OCI-LY1 (cell line): ENCODE data around the gene GJC2.

Experiments used
- H2AFZ ChIP-seq: fragments of 200-600 bp; sonication (generic), shearing (Covaris generic); 2 replicates; pipeline ENCODE4 v1.6.0; 2014; ENCODE audit warnings: antibody characterized with exemption, mild to moderate bottlenecking, low read length
- H3F3A ChIP-seq: fragments of 200-600 bp; sonication (generic), shearing (Covaris generic); 2 replicates; pipeline ENCODE4 v1.6.0; 2014; ENCODE audit warnings: mild to moderate bottlenecking, antibody characterized with exemption, low read length, moderate library complexity; ENCODE audit not compliant: insufficient read depth
- H3K27ac ChIP-seq: fragments of 200-600 bp; sonication (generic); 2 replicates; pipeline ENCODE4 v1.5.1; 2014; ENCODE audit warnings: low read length, mixed run types, mild to moderate bottlenecking, low read depth; ENCODE audit not compliant: poor library complexity, severe bottlenecking
- H3K27me3 ChIP-seq: fragments of 200-600 bp; sonication (generic); 2 replicates; pipeline ENCODE4 v1.6.0; 2014; ENCODE audit warnings: antibody characterized with exemption, mild to moderate bottlenecking, low read length, moderate library complexity; ENCODE audit not compliant: insufficient read depth
- H3K36me3 ChIP-seq: fragments of 200-600 bp; sonication (generic); 2 replicates; pipeline ENCODE4 v1.6.1; 2014; ENCODE audit warnings: mild to moderate bottlenecking, antibody characterized with exemption, low read length, moderate library complexity, mixed read lengths; ENCODE audit not compliant: insufficient read depth
- H3K4me1 ChIP-seq: fragments of 200-600 bp; sonication (generic); 2 replicates; pipeline ENCODE4 v1.5.1; 2014; ENCODE audit warnings: mild to moderate bottlenecking, low read length, moderate library complexity; ENCODE audit not compliant: insufficient read depth, severe bottlenecking
- H3K4me2 ChIP-seq: fragments of 200-600 bp; sonication (generic), shearing (Covaris generic); 2 replicates; pipeline ENCODE4 v1.6.1; 2014; ENCODE audit warnings: low read length
- H3K4me3 ChIP-seq: fragments of 200-600 bp; sonication (generic); 2 replicates; pipeline ENCODE4 v1.5.1; 2014; ENCODE audit warnings: low read length, low read depth, mild to moderate bottlenecking, mixed read lengths; ENCODE audit not compliant: poor library complexity, severe bottlenecking
- H3K79me2 ChIP-seq: fragments of 200-600 bp; shearing (Covaris generic); 2 replicates; pipeline ENCODE4 v1.6.1; 2016; ENCODE audit warnings: mixed run types, low read length, mixed read lengths; ENCODE audit not compliant: insufficient read depth
- H3K9ac ChIP-seq: fragments of 200-600 bp; sonication (generic), shearing (Covaris generic); 2 replicates; pipeline ENCODE4 v1.6.1; 2014; ENCODE audit warnings: mild to moderate bottlenecking, low read length, mixed read lengths
- H3K9me2 ChIP-seq: fragments of 200-600 bp; sonication (generic), shearing (Covaris generic); 2 replicates; pipeline ENCODE4 v1.6.1; 2014; ENCODE audit warnings: low read depth, mild to moderate bottlenecking, low read length, mixed read lengths
- H3K9me3 ChIP-seq: fragments of 200-600 bp; shearing (Covaris generic); 2 replicates; pipeline ENCODE4 v1.6.1; 2014; ENCODE audit warnings: low read length, mixed read lengths
- H4K20me1 ChIP-seq: fragments of 200-600 bp; sonication (generic), shearing (Covaris generic); 2 replicates; pipeline ENCODE4 v1.6.0; 2016; ENCODE audit warnings: mild to moderate bottlenecking, low read length; ENCODE audit not compliant: insufficient read depth
- EZH2 ChIP-seq: fragments of 200-600 bp; sonication (generic), shearing (Covaris generic); IDR thresholded peaks from 2 replicates; pipeline ENCODE4 v1.8.0; 2017; ENCODE audit warnings: borderline replicate concordance, mixed run types, mild to moderate bottlenecking, antibody characterized with exemption, low read length, moderate library complexity, mixed read lengths
- TF ChIP-seq, protein P1 (sequence below): fragments of 200-600 bp; sonication (generic), shearing (Covaris generic); IDR thresholded peaks from 2 replicates; pipeline ENCODE4 v1.5.1; 2017; ENCODE audit warnings: mild to moderate bottlenecking, antibody characterized with exemption, low read length, moderate library complexity, mixed read lengths

Gene GJC2

DNA sequence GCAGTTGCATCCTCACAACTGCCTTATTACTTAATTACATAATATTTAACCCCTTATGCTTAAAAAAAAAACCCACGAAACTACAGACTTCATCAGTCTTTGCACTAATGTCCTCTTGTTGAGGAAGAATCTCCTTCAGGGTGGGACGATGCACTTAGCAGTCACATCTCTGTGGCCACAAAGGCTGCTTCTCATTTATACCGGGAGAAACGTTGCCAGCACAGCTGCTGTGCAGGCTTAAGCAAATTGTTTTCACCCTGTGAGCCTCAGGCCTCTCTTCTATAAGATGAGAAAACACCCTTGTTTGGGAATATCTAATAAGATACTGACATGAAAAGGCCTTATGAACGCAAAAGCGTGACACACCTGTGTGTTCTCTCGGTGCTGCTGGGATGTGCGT lies 55.2 kb downstream of the GJC2 start:
- H4K20me1 ChIP-seq = no peaks in the 10 kb centered on the region
- no peaks in the 10 kb centered on the region for H3K9me2 ChIP-seq
- no peak overlapping the region for H2AFZ ChIP-seq
- TF ChIP-seq, protein P1, sequence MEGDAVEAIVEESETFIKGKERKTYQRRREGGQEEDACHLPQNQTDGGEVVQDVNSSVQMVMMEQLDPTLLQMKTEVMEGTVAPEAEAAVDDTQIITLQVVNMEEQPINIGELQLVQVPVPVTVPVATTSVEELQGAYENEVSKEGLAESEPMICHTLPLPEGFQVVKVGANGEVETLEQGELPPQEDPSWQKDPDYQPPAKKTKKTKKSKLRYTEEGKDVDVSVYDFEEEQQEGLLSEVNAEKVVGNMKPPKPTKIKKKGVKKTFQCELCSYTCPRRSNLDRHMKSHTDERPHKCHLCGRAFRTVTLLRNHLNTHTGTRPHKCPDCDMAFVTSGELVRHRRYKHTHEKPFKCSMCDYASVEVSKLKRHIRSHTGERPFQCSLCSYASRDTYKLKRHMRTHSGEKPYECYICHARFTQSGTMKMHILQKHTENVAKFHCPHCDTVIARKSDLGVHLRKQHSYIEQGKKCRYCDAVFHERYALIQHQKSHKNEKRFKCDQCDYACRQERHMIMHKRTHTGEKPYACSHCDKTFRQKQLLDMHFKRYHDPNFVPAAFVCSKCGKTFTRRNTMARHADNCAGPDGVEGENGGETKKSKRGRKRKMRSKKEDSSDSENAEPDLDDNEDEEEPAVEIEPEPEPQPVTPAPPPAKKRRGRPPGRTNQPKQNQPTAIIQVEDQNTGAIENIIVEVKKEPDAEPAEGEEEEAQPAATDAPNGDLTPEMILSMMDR = no peak
- no peak for TF ChIP-seq EZH2
- H3K9me3 ChIP-seq = peaks cover 3% of the 10 kb centered on the region
- H3K27ac ChIP-seq = no peak overlapping the region
- no peaks in the 10 kb centered on the region for H3F3A ChIP-seq
- no peaks in the 10 kb centered on the region for H3K4me1 ChIP-seq
- H3K79me2 ChIP-seq = no peaks in the 10 kb centered on the region
- H3K36me3 ChIP-seq = no peaks in the 10 kb centered on the region
- H3K4me2 ChIP-seq = no peak overlapping the region
- H3K9ac ChIP-seq = no peak overlapping the region
- H3K27me3 ChIP-seq = no peaks in the 10 kb centered on the region
- no peak overlapping the region for H3K4me3 ChIP-seq

DNA sequence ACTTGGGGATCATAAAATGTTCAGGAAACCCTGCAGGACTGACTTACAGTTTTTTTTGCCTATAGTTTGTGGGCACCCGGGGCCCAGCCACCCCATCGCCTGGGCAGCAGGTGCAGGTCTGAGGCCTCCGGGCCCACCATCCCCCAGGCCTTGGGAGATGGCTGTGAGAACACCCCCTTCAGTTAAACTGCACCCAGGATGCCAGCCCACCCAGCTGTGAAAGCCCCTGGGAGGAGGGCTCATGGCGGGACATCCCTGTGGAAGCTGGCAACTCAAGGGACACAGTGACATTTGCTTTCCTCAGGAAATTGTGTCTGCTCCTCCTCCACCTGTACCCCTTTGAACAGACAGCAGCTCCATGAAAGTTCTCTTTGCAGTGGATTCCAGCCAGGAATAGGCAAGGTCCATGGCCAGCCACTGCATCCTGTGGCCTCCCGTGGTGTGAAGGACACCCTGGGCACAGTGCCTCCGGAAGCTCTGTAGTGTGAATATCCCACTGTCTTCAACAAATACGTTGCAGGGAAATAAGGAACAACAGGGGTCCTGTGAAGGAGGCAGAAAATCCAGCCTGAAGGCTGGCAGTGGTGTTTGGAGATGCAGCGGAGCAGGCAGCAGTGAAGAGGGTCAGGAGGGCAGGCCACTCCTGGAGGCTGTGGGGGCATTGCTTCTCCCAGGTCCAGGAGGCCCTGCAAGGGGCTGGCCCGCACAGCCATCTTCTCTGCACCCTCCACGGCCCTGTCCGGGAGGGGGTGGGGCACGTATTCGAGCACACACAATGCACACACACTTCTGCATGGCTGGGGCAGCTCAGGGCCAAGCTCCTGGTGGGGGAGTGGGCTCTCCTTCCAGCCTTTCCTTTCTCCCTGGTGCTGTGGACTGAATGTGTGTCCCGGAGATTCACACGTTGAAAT lies 56.1 kb downstream of the GJC2 start:
- no peak overlapping the region for H3K4me3 ChIP-seq
- TF ChIP-seq, protein P1 = no peak
- TF ChIP-seq EZH2 = no peak
- no peak overlapping the region for H3K27ac ChIP-seq
- no peaks in the 10 kb centered on the region for H3F3A ChIP-seq
- no peaks in the 10 kb centered on the region for H3K9me2 ChIP-seq
- H3K4me2 ChIP-seq = no peak overlapping the region
- no peaks in the 10 kb centered on the region for H3K9me3 ChIP-seq
- no peaks in the 10 kb centered on the region for H4K20me1 ChIP-seq
- H3K27me3 ChIP-seq = no peaks in the 10 kb centered on the region
- no peaks in the 10 kb centered on the region for H3K79me2 ChIP-seq
- no peaks in the 10 kb centered on the region for H3K4me1 ChIP-seq
- H3K9ac ChIP-seq = no peak overlapping the region
- no peak overlapping the region for H2AFZ ChIP-seq
- H3K36me3 ChIP-seq = no peaks in the 10 kb centered on the region

DNA sequence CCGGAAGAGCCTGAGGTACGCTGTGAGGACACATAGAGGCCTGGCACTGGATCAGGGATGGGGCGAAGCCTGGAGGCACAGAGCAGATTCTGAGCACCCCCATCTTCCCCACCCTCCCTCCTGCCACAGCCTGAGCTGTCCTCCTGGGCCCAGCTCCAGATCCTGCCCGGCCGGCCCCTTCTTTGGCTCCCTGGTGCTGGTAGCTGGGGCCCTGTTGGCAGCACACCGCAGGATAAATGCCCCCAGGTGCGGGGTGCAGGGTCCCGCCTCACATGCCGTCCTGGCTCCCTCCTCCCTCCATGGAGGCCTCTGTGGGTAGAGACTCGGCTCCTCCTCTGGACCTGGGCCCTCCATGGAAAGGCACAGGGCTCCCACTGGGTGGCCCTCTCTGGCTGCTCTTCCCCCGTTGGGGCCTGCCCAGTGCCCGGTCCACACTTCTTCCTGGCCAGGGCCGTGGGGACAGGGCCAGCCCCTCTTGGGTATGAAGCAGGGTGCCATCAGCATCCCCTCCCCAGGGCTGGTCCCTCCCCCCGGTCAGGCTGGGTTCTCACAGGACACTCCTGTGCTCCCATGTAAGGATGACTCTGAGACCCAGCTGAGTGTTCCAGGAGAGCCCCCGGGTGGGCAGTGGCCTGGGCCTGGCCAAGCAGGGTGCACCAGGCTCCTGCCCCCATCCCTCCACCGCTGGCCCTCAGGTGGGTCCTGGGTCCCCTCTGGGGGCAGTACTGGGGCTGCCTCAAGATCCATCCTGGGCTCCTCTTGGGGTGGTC lies 57.0 kb downstream of the GJC2 start:
- Histone ChIP-seq H3K4me1 (no peaks in the 10 kb centered on the region), H3K9ac (no peak overlapping the region), H3F3A (no peaks in the 10 kb centered on the region), H4K20me1 (no peaks in the 10 kb centered on the region), H2AFZ (no peak overlapping the region), H3K27ac (no peak overlapping the region), H3K4me2 (no peak overlapping the region), H3K4me3 (no peak overlapping the region), H3K79me2 (no peaks in the 10 kb centered on the region), H3K9me2 (no peaks in the 10 kb centered on the region), H3K27me3 (no peaks in the 10 kb centered on the region), H3K36me3 (no peaks in the 10 kb centered on the region), H3K9me3 (no peaks in the 10 kb centered on the region)
- TF ChIP-seq, protein P1 = no peak
- TF ChIP-seq EZH2 = no peak
